Measurements from ENCODE around the gene ASAP3. TPM values are rescaled to one million over a fixed set of nuclear protein-coding genes. Genes with fewer than 3 reads are reported as not detected.

The ASAP3 gene
- total RNA-seq, 2 donors from 2014 or later, result 38.6 to 47.2 TPM

- Histone ChIP-seq H3K36me3 (no peaks in the 10 kb centered on the region), H3K27ac (no peak overlapping the region), H3K27me3 (no peaks in the 10 kb centered on the region), H3K4me1 (peaks cover 0 to 36% of the 10 kb centered on the region in 2 donors), H3K4me3 (peak overlapping the region; percentile 38 to 62), H3K9me3 (no peaks in the 10 kb centered on the region)
- DNase-seq (ENCODE audit: low spot score), result no peak
- no peak for TF ChIP-seq CTCF (IDR thresholded peaks at IDR 0.05)
Observed at GRCh38 chr1:23530087-23530746, 46.2 kb upstream of the ASAP3 start.

- Histone ChIP-seq H3K27ac (no peak overlapping the region), H3K27me3 (no peaks in the 10 kb centered on the region), H3K9me3 (no peaks in the 10 kb centered on the region), H3K36me3 (no peaks in the 10 kb centered on the region), H3K4me3 (no peak overlapping the region), H3K4me1 (peaks cover 0 to 36% of the 10 kb centered on the region in 2 donors)
- no peak for DNase-seq (ENCODE audit: low spot score)
- TF ChIP-seq CTCF (IDR thresholded peaks at IDR 0.05), result no peak
Observed at GRCh38 chr1:23529146-23530086, 45.4 kb upstream of the ASAP3 start.

- no peak overlapping the region for H3K27ac ChIP-seq
- DNase-seq (ENCODE audit: low spot score), result peak; percentile 87
- no peaks in the 10 kb centered on the region for H3K27me3 ChIP-seq
- no peaks in the 10 kb centered on the region for H3K9me3 ChIP-seq
- peaks cover 0 to 36% of the 10 kb centered on the region in 2 donors for H3K4me1 ChIP-seq
- no peak overlapping the region for H3K4me3 ChIP-seq
- no peak for TF ChIP-seq CTCF (IDR thresholded peaks at IDR 0.05)
- no peaks in the 10 kb centered on the region for H3K36me3 ChIP-seq
Observed at GRCh38 chr1:23528250-23528978, 44.4 kb upstream of the ASAP3 start.

- no peak overlapping the region for H3K4me3 ChIP-seq
- no peak for TF ChIP-seq CTCF (IDR thresholded peaks at IDR 0.05)
- H3K36me3 ChIP-seq, result no peaks in the 10 kb centered on the region
- H3K27ac ChIP-seq, result no peak overlapping the region
- no peaks in the 10 kb centered on the region for H3K9me3 ChIP-seq
- no peaks in the 10 kb centered on the region for H3K27me3 ChIP-seq
- peaks cover 0 to 36% of the 10 kb centered on the region in 2 donors for H3K4me1 ChIP-seq
- no peak for DNase-seq (ENCODE audit: low spot score)
Observed at GRCh38 chr1:23527900-23528249, 43.9 kb upstream of the ASAP3 start.

- Histone ChIP-seq H3K9me3 (no peaks in the 10 kb centered on the region), H3K36me3 (no peaks in the 10 kb centered on the region), H3K27ac (no peak overlapping the region), H3K4me1 (peaks cover 0 to 36% of the 10 kb centered on the region in 2 donors), H3K27me3 (no peaks in the 10 kb centered on the region), H3K4me3 (no peak overlapping the region)
- no peak for DNase-seq (ENCODE audit: low spot score)
- TF ChIP-seq CTCF (IDR thresholded peaks at IDR 0.05), result no peak
Observed at GRCh38 chr1:23527366-23527765, 43.4 kb upstream of the ASAP3 start.

All from right atrium auricular region (tissue), 2 donors.